Ovary (tissue), 9 donors: Measurements from ENCODE around the gene MFAP5. TPM values are rescaled to one million over a fixed set of nuclear protein-coding genes. Genes with fewer than 3 reads are reported as not detected.

ENCODE experiments used
- DNase-seq, 5 donors: peaks; one replicate each; pipeline ENCODE4 v3.0.0-alpha.2; 2019 to 2020
- H3K27ac ChIP-seq, 2 donors: fragments of 200-600 bp; one replicate each; pipeline versions ENCODE4 v1.5.1 to v1.8.0; 2019 to 2022
- H3K27me3 ChIP-seq: fragments of 200-600 bp; one replicate; pipeline ENCODE4 v1.8.0; 2022
- H3K36me3 ChIP-seq: fragments of 200-600 bp; sonication (generic); one replicate; pipeline ENCODE4 v1.5.1; 2019
- H3K4me1 ChIP-seq: one replicate; pipeline ENCODE4 v1.8.1; 2013; ENCODE audit warnings: mild to moderate bottlenecking, moderate library complexity; ENCODE audit not compliant: insufficient read depth
- H3K4me3 ChIP-seq: fragments of 200-600 bp; sonication (generic); one replicate; pipeline ENCODE4 v1.5.1; 2017
- H3K9me3 ChIP-seq, 2 donors: fragments of 200-600 bp in 1 of 2; sonication (generic) in 1 of 2; one replicate each; pipeline versions ENCODE4 v1.5.1 to v1.8.1; 2013 to 2019; ENCODE audit warnings: mild to moderate bottlenecking in 1 of 2, moderate library complexity in 1 of 2
- EP300 ChIP-seq: sonication (generic); formaldehyde crosslinking; IDR thresholded peaks from one replicate; pipeline ENCODE4 v1.6.1; 2017; ENCODE audit warnings: antibody characterized with exemption
- POLR2A ChIP-seq: fragments of 450-650 bp; IDR thresholded peaks from one replicate; pipeline ENCODE4 v1.6.1; 2017; ENCODE audit warnings: antibody characterized with exemption, mild to moderate bottlenecking, moderate library complexity
- WGBS, 3 donors: extraction: QIAGEN DNeasy Blood & Tissue Kit in 1 of 3; methylation state at CpG; one replicate each; pipeline versions ENCODE4 v1.1.5 to v1.1.7; 2013 to 2017; 5-methylcytosine and 5-hydroxymethylcytosine counted together
- intact Hi-C, 4 donors: fragments of 100-400 bp; cut with DNase I; formaldehyde crosslinking; loops; one replicate each; pipeline versions ENCODE4 v1.11.0 to v1.15.1; 2022 to 2023
- polyA plus RNA-seq, 2 donors: library from polyadenylated mRNA; stranded (reverse); fragments of 200-250 nt in 1 of 2; fragments of 350-450 nt in 1 of 2; fragmentation: Illumina TruSeq in 1 of 2; extraction: RNeasy Lipid Tissue Mini Kit (QIAGEN cat#74804) in 1 of 2; gene quantifications; one replicate each; pipeline ENCODE4 v1.2.3, GENCODE V29; 2013 to 2014
- total RNA-seq, 7 donors: library from RNA; depleted of rRNA in 2 of 7; stranded (reverse); fragments of >200 nt in 2 of 7; fragmentation: NEBNext Ultra II Directional in 3 of 7; extraction: Animal tissue kit (Norgen Biotek cat#: 25700) in 3 of 7; gene quantifications; one replicate each; pipeline versions ENCODE4 v1.1.0 to v1.2.4, GENCODE V29; 2016 to 2023
- TF ChIP-seq, protein P1 (sequence below), 3 donors: fragments of 450-650 bp in 2 of 3; fragments of 200-600 bp in 1 of 3; IDR thresholded peaks; one replicate each; pipeline versions ENCODE4 v1.5.1 to v1.8.0; 2016 to 2022; ENCODE audit warnings: antibody characterized with exemption in 3 of 3, mild to moderate bottlenecking in 1 of 3
- donor health status: DM: no; HTN: no; CAD: no; lungs with moderate emphysema.
- donor health status: DM: no; HTN: no; CAD: no.
- donor health status: Bipolar disorder and iron deficiency.
- donor health status: DM: yes; HTN: yes; CAD: no.
- donor health status: DM: no; HTN: no; CAD: no.
- donor health status: DM: yes; HTN: yes; CAD: no.

Gene MFAP5
- total and polyA plus RNA-seq, 9 donors, result 0.35 to 106 (median 0.72) TPM; not detected in 2

DNA sequence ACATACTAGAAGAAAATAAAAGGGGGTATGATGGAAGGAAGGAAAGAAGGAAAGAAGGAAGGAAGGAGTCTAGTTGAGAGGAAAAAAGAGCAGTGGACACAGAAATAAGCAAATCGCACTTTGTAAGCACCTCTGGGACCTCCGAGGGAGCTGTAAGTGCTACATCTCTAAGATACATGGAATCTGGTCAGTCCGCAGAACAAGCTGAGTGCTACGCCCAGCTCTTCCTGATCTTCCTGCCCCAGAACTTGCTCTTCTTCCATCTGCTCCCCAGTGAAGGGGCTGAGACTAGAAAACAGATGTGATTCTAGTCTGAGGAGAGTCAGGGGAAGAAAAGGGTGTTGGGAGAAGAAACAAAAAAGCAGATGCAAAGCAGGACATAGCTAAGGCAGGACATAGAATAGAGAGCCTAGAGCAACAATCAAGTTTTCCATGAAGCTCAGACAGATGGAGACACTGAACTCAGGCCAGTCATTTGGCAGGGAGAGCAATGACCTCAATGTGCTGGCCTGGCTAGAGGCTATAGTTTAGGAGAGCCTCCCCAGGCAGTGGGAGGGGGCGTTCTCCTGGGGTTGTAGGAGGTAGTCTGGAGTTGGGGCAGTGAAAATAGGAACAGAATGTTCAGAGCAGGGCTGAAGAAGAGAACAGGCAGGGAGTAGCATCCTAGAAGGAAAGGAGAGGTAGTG, 1.7 kb upstream of the MFAP5 start:
- Histone ChIP-seq H3K9me3 (no peaks in the 10 kb centered on the region), H3K36me3 (no peaks in the 10 kb centered on the region), H3K27me3 (no peaks in the 10 kb centered on the region), H3K4me1 (no peaks in the 10 kb centered on the region), H3K27ac (no peak overlapping the region), H3K4me3 (no peak overlapping the region)
- TF ChIP-seq EP300, result no peak
- TF ChIP-seq POLR2A, result no peak
- TF ChIP-seq, protein P1, sequence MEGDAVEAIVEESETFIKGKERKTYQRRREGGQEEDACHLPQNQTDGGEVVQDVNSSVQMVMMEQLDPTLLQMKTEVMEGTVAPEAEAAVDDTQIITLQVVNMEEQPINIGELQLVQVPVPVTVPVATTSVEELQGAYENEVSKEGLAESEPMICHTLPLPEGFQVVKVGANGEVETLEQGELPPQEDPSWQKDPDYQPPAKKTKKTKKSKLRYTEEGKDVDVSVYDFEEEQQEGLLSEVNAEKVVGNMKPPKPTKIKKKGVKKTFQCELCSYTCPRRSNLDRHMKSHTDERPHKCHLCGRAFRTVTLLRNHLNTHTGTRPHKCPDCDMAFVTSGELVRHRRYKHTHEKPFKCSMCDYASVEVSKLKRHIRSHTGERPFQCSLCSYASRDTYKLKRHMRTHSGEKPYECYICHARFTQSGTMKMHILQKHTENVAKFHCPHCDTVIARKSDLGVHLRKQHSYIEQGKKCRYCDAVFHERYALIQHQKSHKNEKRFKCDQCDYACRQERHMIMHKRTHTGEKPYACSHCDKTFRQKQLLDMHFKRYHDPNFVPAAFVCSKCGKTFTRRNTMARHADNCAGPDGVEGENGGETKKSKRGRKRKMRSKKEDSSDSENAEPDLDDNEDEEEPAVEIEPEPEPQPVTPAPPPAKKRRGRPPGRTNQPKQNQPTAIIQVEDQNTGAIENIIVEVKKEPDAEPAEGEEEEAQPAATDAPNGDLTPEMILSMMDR (IDR thresholded peaks at IDR 0.05), result no peak
- DNase-seq, result no peak
- intact Hi-C loops, result no loop called here
- 69 to 83% (median 79%) methylated on average over 5 of the region's 5 CpGs for WGBS, 3 donors

DNA sequence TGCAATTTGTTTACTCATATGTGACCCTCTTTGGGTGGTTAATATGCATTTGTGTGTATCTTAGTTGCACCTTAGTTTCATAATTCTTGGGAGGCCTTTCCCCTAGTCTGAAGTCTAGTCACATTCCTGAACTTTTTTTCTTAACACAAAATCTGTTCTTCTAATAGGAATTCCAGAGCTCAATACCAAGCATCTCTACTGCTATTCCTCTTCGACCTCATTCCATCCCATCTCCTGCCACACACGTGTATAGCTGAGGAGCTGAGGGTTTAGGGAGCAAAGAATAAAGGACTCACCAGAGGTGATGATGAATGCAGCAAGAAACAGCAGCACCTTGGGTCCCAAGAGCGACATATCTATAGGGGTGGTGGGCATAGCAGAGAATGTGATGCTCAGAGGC, 875 bp downstream of the MFAP5 start:
- intact Hi-C loops, result no loop called here
- WGBS, 3 donors, result 68 to 72% (median 71%) methylated on average over 3 of the region's 3 CpGs
- Histone ChIP-seq H3K4me3 (no peak overlapping the region), H3K27me3 (no peaks in the 10 kb centered on the region), H3K9me3 (no peaks in the 10 kb centered on the region), H3K4me1 (no peaks in the 10 kb centered on the region), H3K36me3 (no peaks in the 10 kb centered on the region), H3K27ac (no peak overlapping the region)
- DNase-seq, result no peak
- TF ChIP-seq, protein P1 (IDR thresholded peaks at IDR 0.05), result no peak
- no peak for TF ChIP-seq POLR2A

DNA sequence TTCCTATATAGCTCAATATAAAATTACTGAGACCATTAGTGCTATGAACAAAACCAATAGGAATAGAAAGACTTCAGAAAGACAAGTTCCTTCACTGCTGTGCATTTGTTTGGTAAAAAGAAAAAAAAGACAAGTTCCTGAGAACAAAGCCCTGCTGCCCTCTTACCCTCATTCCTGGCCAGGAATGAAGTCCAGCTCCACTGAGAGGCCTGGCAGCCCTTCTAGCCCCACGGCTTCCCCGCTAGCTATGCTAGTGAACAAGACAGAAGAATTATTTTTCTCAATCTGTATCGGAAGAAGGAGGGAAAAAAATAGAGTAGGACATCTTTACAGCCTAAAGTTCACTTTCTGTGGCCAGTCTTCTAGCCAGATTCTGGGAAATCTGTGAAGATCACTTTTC, 1.6 kb downstream of the MFAP5 start:
- H3K4me1 ChIP-seq, result no peaks in the 10 kb centered on the region
- intact Hi-C loops, result no loop called here
- no peaks in the 10 kb centered on the region for H3K9me3 ChIP-seq
- WGBS, 3 donors, result 67 to 81% (median 72%) methylated on average over 3 of the region's 3 CpGs
- no peaks in the 10 kb centered on the region for H3K36me3 ChIP-seq
- no peaks in the 10 kb centered on the region for H3K27me3 ChIP-seq
- no peak overlapping the region for H3K4me3 ChIP-seq
- no peak for DNase-seq
- H3K27ac ChIP-seq, result no peak overlapping the region
- TF ChIP-seq, protein P1 (IDR thresholded peaks at IDR 0.05), result no peak
- TF ChIP-seq EP300 (no peak), POLR2A (no peak)

DNA sequence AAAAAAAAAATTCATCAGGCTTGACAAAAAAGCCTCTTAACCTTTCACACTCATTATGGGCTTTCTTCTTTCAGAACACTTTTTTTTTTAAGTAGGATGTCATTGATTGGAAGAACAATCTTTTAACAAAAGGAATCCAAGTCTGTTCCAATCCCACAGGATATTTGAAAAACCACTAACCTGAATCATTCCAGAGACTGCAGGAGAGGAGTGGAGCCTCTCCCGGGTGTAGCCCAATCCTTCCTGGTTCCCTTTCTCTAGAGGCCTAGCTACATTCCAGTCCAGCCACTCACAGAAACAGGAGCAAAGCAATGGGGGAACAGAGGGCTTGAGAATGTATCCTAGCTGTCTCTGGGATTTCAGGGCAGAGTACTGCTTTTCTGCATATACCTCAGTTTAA, 4.3 kb downstream of the MFAP5 start:
- Histone ChIP-seq H3K36me3 (no peaks in the 10 kb centered on the region), H3K27me3 (no peaks in the 10 kb centered on the region), H3K4me1 (no peaks in the 10 kb centered on the region), H3K9me3 (no peaks in the 10 kb centered on the region), H3K27ac (no peak overlapping the region), H3K4me3 (no peak overlapping the region)
- no peak for DNase-seq
- 31 to 41% (median 39%) methylated on average over 1 of the region's 1 CpG for WGBS, 3 donors
- TF ChIP-seq EP300 (no peak), POLR2A (no peak)
- TF ChIP-seq, protein P1 (IDR thresholded peaks at IDR 0.05), result no peak
- intact Hi-C loops, result loop anchor here in 1 of 4 donors (10.0 kb wide), 1 partner anchor 386 kb away; no protein-coding TSS in a partner anchor
